Breast epithelium (tissue), 4 donors: ENCODE results near the gene THAP9. TPM values are rescaled to one million over a fixed set of nuclear protein-coding genes. Genes with fewer than 3 reads are reported as not detected.

Experiments used
- DNase-seq, 2 donors: peaks; one replicate each; pipeline ENCODE4 v3.0.0-alpha.2; 2019; ENCODE audit warnings: low spot score in 2 of 2
- H3K27ac ChIP-seq, 2 donors: fragments of 200-600 bp; sonication (generic) in 1 of 2; one replicate each; pipeline ENCODE4 v1.5.1; 2016 to 2019; ENCODE audit warnings: mild to moderate bottlenecking in 1 of 2
- H3K27me3 ChIP-seq, 2 donors: fragments of 200-600 bp; sonication (generic) in 1 of 2; one replicate each; pipeline versions ENCODE4 v1.5.1 to v1.6.0; 2017 to 2019; ENCODE audit warnings: control low read depth in 1 of 2, mild to moderate bottlenecking in 1 of 2
- H3K36me3 ChIP-seq: fragments of 200-600 bp; one replicate; pipeline ENCODE4 v1.5.1; 2019
- H3K4me1 ChIP-seq, 2 donors: fragments of 200-600 bp; sonication (generic); one replicate each; pipeline ENCODE4 v1.5.1; 2016 to 2019; ENCODE audit warnings: control low read depth in 1 of 2
- H3K4me3 ChIP-seq, 3 donors: fragments of 200-600 bp; sonication (generic); 1 replicate in 2 of 3; 2 replicates in 1 of 3; pipeline ENCODE4 v1.5.1; 2016 to 2019; ENCODE audit warnings: mild to moderate bottlenecking in 3 of 3, moderate library complexity in 2 of 3
- H3K9me3 ChIP-seq, 2 donors: fragments of 200-600 bp; sonication (generic) in 1 of 2; one replicate each; pipeline ENCODE4 v1.5.1; 2016 to 2019; ENCODE audit warnings: control low read depth in 1 of 2
- POLR2A ChIP-seq: fragments of 450-650 bp; IDR thresholded peaks from one replicate; pipeline ENCODE4 v1.6.1; 2016; ENCODE audit warnings: antibody characterized with exemption, mild to moderate bottlenecking, moderate library complexity
- POLR2AphosphoS5 ChIP-seq, 3 donors: sonication (generic); formaldehyde crosslinking; IDR thresholded peaks; one replicate each; pipeline ENCODE4 v1.6.1; 2017; ENCODE audit warnings: antibody characterized with exemption in 3 of 3
- intact Hi-C: fragments of 100-400 bp; cut with DNase I; formaldehyde crosslinking; loops from one replicate; pipeline ENCODE4 v1.15.1; 2023; ENCODE audit warnings: low total_unique reads
- total RNA-seq, 3 donors: library from RNA; depleted of rRNA; stranded (reverse); fragments of >200 nt; gene quantifications; one replicate each; pipeline ENCODE4 v1.1.0, GENCODE V29; 2016
- TF ChIP-seq, protein P1 (sequence below), 3 donors: fragments of 450-650 bp; IDR thresholded peaks; one replicate each; pipeline ENCODE4 v1.5.1; 2016 to 2017; ENCODE audit warnings: antibody characterized with exemption in 3 of 3, mild to moderate bottlenecking in 3 of 3, moderate library complexity in 3 of 3

Gene THAP9
- total RNA-seq, 3 donors from 2014 or later: 3.7 to 8.6 (median 5.2) TPM

DNA sequence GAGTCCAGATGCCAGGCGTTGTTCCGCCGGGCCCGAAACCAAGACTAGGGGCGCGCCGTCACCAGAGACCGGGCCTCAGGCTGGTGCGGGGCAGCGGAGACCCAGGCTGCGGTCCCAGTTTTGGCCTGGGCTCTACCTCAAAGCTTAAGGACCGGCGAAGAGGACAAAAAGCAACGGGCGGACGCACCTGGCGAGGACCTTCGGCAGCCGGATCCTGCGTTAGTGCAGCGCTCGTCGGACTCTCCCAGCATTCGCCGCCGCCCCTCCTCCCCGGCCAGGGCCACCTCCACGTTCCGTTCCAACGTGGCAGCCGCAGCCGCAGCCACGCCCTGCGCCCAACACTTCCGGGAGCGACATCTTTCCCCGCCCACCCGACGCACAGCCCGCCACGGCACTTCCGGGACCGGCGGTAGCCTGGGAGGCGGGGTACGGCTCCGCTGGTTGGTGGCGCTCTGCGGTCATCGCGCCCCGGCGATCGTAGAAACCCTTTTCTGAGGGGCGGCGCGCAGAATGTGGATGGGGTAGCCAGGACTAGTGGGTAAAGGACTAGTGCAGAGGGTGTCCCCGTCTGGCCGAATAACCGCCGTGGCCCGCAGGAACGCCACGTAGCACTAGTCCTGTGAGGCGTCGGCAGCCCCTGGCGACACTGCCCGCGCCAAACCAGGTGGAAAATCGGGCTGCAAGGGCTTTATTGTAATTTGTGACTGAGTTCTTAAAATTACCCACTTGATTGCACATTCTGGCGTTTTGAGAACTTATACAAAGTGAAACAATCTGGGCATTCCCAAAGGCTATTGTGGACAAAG, 9.4 kb upstream of the THAP9 start, which contains the start of gene SEC31A:
Gene SEC31A (minus strand): TSS at position 253 of the 806 bp plus-strand sequence. CDS start 9,217 bp downstream, outside the sequence.
- H3K4me1 ChIP-seq: peaks cover 1 to 3% of the 10 kb centered on the region in 2 donors
- H3K4me3 ChIP-seq: peak within 1 kb of the TSS; percentile 78 to 85 (median 81)
- DNase-seq: peak; percentile 93 to 96
- H3K36me3 ChIP-seq: no peaks in the 10 kb centered on the region
- H3K27me3 ChIP-seq: no peaks in the 10 kb centered on the region
- H3K27ac ChIP-seq: peak within 1 kb of the TSS; percentile 96 to 99
- intact Hi-C loops: no loop called here
- no peaks in the 10 kb centered on the region for H3K9me3 ChIP-seq
- peak; percentile 95 to 98 (median 97) for TF ChIP-seq POLR2AphosphoS5 (IDR thresholded peaks at IDR 0.05)
- peak; percentile 82 for TF ChIP-seq POLR2A
- TF ChIP-seq, protein P1, sequence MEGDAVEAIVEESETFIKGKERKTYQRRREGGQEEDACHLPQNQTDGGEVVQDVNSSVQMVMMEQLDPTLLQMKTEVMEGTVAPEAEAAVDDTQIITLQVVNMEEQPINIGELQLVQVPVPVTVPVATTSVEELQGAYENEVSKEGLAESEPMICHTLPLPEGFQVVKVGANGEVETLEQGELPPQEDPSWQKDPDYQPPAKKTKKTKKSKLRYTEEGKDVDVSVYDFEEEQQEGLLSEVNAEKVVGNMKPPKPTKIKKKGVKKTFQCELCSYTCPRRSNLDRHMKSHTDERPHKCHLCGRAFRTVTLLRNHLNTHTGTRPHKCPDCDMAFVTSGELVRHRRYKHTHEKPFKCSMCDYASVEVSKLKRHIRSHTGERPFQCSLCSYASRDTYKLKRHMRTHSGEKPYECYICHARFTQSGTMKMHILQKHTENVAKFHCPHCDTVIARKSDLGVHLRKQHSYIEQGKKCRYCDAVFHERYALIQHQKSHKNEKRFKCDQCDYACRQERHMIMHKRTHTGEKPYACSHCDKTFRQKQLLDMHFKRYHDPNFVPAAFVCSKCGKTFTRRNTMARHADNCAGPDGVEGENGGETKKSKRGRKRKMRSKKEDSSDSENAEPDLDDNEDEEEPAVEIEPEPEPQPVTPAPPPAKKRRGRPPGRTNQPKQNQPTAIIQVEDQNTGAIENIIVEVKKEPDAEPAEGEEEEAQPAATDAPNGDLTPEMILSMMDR (IDR thresholded peaks at IDR 0.05): peak in 1 of 3 donors; percentile 48

DNA sequence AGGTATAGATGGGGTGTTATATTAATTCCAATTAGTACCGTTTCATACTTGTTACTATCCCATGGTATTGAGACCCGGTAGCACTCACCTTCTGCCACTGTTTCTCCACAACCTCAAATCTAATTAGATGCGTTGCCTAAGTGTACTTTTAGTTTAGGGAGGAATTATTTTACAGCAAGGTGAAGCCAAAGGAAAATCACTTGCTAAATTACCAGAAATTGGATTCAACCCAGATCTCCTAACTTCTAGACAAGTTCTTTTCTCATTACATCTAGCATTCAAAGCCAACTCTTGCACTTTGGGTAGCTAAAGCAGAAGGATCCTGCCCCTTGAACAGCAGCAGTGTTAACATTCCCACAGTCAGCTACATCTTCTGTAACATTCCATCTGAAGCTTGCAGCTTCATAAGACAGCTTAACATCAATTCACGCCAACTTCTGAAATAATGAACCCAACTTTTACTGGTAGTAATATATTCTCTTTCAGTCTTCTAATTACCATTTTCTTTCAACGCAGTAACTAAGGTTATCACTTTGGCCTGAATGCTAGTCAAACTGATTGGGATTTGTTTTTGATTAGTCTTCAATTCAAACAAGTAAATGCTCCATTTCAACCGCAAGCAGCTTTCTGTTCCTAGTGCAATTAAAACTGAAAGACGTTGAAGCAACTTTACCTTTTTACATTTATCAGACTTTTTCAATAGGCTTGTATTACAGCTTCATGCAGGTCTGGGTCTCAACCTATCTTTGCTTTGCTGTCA, 8.6 kb upstream of the THAP9 start:
- Histone ChIP-seq H3K4me1 (peaks cover 0 to 3% of the 10 kb centered on the region in 2 donors), H3K9me3 (no peaks in the 10 kb centered on the region), H3K36me3 (no peaks in the 10 kb centered on the region), H3K27ac (peak overlapping the region; percentile 96 to 99), H3K27me3 (no peaks in the 10 kb centered on the region), H3K4me3 (peak overlapping the region; percentile 78 to 85 (median 81))
- TF ChIP-seq POLR2A (no peak), POLR2AphosphoS5 (IDR thresholded peaks at IDR 0.05) (no peak)
- TF ChIP-seq, protein P1 (IDR thresholded peaks at IDR 0.05): no peak
- intact Hi-C loops: no loop called here
- DNase-seq: no peak

DNA sequence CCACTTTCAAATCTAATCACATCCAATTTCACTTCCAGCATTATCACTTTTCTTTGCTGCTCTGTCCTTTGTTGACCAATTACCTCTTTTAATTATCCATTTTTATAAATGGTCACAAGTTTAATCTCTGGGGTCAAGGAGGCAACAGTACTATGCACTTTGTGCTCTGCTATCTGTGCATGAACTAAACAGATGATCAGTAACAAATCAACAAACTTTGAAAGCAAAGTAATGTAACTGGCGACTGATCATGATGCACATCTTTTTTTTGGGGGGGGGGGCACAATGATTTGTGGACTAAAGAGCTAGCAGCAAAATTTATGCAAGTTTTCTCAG, 8.1 kb upstream of the THAP9 start:
- no peaks in the 10 kb centered on the region for H3K36me3 ChIP-seq
- no peak for DNase-seq
- no peak overlapping the region for H3K4me3 ChIP-seq
- no peak overlapping the region for H3K27ac ChIP-seq
- TF ChIP-seq POLR2A: no peak
- no peak for TF ChIP-seq POLR2AphosphoS5 (IDR thresholded peaks at IDR 0.05)
- TF ChIP-seq, protein P1 (IDR thresholded peaks at IDR 0.05): no peak
- peaks cover under 1 to 3% of the 10 kb centered on the region in 2 donors for H3K4me1 ChIP-seq
- H3K27me3 ChIP-seq: no peaks in the 10 kb centered on the region
- intact Hi-C loops: no loop called here
- no peaks in the 10 kb centered on the region for H3K9me3 ChIP-seq

DNA sequence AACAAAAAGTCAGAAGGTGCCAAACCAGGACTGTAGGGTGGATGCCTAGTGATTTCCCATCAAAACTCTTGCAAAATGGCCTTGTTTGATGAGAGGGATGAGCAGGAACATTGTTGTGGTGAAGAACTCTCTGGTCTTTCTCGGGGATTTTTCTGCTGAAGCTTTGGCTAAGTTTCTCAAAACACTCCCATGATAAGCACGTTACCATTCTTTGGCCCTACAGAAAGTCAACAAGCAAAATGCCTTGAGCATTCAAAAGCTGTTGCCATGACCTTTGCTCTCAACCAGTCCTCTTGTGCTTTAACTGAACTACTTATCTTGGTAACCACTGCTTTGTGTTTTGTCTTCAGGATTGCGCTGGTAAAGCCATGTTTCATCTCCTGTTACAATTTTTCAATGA, 6.6 kb upstream of the THAP9 start:
- Histone ChIP-seq H3K27ac (no peak overlapping the region), H3K27me3 (no peaks in the 10 kb centered on the region), H3K36me3 (no peaks in the 10 kb centered on the region), H3K4me1 (peaks cover 4 to 14% of the 10 kb centered on the region in 2 donors), H3K4me3 (no peak overlapping the region), H3K9me3 (no peaks in the 10 kb centered on the region)
- TF ChIP-seq POLR2A (no peak), POLR2AphosphoS5 (IDR thresholded peaks at IDR 0.05) (no peak)
- TF ChIP-seq, protein P1 (IDR thresholded peaks at IDR 0.05): no peak
- no peak for DNase-seq
- intact Hi-C loops: no loop called here

DNA sequence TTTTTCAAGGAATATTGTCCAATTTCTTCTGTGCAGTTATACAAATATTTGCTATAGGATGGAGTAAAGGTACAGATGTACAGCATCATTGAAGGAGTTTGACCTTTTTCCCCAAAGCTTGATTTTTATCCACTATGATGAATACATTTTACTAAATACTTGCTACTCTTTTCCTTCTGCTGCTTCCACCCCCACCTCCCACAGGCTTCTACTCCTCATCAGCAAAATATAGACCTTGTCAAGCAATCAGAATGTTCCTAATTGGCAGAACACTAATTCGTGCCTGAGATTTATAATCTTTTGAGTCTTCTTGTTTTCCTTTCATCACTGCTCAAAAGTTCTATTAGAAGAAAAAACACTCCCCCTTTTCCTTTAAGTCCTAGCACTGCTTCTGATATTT, 3.8 kb upstream of the THAP9 start:
- intact Hi-C loops: no loop called here
- no peaks in the 10 kb centered on the region for H3K36me3 ChIP-seq
- no peak for TF ChIP-seq POLR2A
- TF ChIP-seq, protein P1 (IDR thresholded peaks at IDR 0.05): no peak
- no peak for TF ChIP-seq POLR2AphosphoS5 (IDR thresholded peaks at IDR 0.05)
- H3K9me3 ChIP-seq: no peaks in the 10 kb centered on the region
- no peak for DNase-seq
- no peak overlapping the region for H3K4me3 ChIP-seq
- H3K27ac ChIP-seq: no peak overlapping the region
- H3K27me3 ChIP-seq: no peaks in the 10 kb centered on the region
- peaks cover 4 to 14% of the 10 kb centered on the region in 2 donors for H3K4me1 ChIP-seq
